SIG-M5 treated with dmso at 0.1 percent for 504 hours (cell line): ENCODE data around the gene FREM2.

ENCODE experiments used
- DNase-seq: peaks from one replicate; lab custom pipeline; 2025; ENCODE audit not compliant: unreplicated experiment; lab: John Stamatoyannopoulos, UW

Gene FREM2

DNA sequence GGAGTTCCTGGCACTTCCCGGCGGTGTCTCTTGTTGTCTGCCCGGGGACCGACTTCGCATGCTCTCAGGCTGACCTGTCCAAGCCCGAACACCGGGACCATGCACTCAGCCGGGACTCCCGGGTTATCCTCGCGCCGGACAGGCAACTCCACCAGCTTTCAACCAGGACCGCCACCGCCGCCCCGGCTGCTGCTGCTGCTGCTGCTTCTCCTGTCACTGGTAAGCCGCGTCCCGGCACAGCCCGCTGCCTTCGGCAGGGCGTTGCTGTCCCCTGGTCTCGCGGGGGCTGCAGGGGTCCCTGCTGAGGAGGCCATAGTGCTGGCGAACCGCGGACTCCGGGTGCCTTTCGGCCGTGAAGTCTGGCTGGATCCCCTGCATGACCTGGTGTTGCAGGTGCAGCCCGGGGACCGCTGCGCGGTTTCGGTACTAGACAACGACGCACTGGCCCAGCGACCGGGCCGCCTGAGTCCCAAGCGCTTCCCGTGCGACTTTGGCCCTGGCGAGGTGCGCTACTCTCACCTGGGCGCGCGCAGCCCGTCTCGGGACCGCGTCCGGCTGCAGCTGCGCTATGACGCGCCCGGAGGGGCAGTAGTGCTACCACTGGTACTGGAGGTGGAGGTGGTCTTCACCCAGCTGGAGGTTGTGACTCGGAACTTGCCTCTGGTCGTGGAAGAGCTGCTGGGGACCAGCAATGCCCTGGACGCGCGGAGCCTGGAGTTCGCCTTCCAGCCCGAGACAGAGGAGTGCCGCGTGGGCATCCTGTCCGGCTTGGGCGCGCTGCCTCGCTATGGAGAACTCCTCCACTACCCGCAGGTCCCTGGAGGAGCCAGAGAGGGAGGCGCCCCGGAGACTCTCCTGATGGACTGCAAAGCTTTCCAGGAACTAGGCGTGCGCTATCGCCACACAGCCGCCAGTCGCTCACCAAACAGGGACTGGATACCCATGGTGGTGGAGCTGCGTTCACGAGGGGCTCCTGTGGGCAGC, 661 bp downstream of the FREM2 start:
- no peak for DNase-seq

DNA sequence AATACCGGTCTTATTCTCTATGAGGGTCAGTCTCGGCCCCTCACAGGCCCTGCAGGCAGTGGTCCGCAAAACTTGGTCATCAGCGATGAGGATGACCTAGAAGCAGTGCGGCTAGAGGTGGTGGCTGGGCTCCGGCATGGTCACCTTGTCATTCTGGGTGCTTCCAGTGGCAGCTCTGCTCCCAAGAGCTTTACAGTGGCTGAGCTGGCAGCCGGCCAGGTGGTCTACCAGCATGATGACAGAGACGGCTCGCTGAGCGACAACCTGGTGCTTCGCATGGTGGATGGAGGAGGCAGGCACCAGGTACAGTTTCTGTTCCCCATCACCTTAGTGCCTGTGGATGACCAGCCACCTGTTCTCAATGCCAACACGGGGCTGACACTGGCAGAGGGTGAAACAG, 1.8 kb downstream of the FREM2 start:
- DNase-seq: no peak

DNA sequence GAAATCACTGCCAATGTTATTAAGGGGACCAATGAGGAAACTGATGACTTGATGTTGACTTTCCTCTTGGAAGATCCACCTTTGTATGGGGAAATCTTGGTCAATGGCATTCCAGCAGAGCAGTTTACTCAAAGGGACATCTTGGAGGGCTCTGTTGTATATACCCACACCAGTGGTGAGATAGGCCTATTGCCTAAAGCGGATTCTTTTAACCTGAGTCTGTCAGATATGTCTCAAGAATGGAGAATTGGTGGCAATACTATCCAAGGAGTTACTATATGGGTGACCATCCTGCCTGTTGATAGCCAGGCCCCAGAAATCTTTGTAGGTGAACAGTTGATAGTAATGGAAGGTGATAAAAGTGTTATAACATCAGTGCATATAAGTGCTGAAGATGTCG, 3.4 kb downstream of the FREM2 start:
- DNase-seq: no peak

DNA sequence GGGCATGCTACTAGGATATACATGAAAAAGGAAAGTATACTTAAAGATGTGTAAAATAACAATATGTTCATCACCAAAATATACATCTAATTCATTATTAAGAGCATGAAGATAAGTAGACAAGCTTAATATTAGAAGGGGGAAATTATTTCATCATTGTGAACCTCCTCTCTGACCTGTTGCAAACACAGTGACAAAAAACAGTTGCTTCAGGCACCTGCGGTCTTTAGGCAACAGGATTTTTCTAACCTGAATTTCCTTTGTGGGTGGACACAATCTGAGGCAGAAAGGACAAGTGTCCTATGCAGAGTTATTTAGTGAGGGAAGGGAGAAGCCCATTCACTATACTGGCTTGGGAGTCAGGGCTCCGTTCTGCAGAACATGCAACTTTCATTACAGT, 6.3 kb downstream of the FREM2 start:
- DNase-seq: no peak

DNA sequence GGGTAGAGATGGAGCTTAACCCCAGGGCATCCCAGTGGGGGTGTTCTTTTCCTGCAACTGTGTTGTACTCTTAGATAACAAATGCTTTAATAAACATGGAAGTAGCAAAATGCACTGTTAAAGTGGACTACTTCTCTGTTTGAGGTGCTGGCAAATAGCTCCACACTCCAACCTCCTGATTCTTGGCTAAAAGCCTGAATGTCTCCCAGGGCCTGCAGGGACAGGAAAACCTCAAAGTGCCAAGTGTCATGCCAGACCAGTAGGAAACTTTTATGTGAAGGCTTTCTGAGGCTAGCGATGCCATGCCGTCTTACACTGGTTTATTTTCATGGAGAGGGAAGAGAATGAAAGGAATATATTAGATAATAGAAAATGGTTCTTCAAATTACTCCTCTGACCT, 6.8 kb downstream of the FREM2 start:
- no peak for DNase-seq

DNA sequence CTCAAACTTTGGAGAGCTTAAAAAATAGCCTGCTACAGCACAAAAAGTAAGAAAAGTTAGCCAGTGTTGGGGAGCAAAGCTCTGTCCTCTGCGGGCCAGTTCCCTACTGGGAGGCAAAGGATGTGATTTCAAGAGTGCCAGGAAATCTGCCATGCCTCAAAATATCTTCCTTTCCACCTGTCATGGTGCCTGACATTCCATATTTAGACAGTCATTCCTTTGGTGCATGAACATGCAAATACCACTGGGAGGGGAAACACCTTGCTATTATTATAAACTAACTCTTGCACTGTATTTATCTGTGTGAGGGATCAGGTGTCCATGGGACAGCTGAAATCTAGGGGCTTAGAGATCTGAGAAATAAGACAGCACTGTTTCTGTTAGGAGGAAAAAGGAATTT, 10.3 kb downstream of the FREM2 start:
- DNase-seq: no peak

DNA sequence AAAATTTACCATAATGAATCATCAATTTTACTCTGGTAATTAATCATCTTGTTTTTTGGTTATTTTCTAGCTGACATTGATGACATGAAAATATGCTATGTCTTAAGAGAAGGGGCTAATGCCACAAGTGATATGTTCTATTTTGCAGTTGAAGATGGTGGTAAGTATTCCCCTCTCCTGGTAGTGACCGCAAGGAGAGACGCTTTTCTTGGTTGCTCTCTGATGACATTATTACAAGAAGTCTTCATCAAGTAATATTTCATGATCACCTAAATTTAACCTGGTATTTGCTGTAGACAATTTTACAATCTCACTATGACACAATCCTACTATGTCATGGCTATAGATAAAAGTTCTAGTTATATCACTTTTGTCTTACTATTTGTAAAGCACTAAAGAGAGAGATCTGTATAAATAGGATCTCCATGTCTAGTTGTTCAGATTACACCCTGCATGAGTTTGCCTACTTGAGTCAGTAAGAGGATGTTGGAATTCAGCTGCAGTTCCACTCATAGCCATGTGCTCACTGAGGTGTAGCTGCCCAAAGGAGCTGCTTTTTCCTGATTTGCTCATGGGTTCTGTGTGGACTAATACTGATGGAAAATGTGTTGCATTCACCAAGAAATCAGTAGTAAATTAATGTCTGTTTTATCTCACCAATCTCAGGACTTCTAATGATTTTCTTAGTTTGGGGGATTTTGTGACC, 10.9 kb downstream of the FREM2 start:
- peak; percentile 4 for DNase-seq

DNA sequence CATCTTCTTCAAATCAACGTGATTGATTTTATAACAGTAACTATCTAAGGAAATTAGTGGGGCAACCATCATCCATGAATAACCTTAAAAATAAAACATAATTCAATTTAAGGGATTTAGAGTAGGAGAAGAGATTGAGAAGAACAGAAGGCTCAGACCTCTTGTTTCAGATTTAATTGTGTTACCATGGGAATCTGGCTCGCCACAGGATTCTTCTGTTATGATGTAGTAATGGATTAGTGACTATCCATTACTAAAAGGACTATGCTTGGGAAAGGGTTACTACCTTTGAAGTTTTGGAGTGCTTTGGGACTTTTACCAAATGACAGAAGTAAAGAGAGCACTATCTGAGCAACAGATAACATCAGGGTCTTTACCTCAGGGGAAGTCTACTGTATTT, 13.2 kb downstream of the FREM2 start:
- no peak for DNase-seq

DNA sequence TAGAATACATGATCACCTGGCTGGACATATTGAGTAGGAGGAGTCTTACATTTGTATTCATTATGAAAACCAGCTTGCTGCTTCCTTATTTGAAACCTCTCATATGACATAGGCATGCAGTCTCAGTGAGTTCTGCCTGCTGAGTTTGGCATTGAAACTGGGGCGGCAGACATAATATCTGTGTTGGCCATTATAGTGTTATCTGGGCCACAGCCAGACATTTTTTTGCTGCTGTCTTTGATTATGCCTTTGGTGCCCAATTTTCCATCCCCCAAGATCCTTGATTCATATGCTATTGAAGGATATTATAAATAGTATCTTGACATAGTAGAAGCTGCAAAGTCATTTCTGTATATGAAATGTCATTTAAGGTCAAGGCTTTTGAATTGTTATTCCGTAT, 15.8 kb downstream of the FREM2 start:
- DNase-seq: no peak

DNA sequence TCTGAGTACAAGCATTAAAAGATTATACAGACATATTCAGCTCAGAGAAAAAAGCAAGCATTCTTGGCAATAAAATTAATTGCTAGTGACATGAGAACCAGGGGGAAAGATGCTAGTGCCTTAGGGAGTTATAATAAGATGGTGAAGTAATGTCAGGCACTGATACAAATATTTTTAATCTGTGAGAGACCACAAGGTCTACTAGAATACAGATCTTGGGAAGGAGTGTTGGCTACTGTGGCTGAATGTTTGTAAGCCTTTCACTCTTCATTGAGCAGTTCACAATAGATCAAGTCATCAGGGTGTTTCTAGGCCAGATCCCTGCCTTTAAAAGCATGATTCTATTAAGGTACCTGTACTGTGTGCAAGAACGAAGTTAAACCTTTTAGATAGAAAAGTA, 16.4 kb downstream of the FREM2 start:
- no peak for DNase-seq

DNA sequence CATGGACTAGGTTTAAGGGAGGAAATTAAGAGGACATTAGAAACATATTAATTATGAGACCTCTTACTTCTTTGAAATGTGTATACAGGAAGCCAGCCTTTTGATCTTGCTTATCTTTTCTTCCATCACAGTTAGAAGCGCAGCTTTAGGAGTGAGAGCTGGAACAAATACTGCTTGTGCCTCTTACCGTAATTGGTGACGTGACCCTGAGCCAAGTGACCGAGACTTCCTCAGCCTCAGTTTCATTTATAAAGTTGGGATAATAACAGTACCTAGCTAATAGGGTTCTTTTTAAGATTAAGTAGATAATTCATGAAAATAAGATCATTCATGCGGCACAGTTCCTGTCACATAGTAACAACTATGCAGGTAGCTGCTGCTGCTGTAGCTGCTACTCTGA, 18.5 kb downstream of the FREM2 start:
- no peak for DNase-seq

DNA sequence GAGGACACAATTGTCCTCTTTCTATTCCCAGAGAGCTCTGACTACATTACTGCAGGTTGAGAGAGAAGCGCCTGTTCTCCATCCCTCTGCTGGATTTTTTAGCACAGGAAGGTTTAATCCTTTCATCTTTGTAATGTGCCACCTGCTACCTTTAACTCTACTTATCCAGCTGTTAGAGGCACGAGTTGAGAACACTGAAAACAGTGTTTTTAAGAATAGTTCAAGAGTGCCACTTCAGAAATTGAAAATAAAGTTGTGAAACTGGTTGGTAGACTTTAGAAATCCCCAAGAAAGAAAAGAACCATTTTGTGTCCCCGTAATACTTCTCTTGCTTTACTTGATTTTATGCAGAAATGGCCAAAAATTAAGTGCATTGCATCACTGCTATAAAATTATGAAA, 20.6 kb downstream of the FREM2 start:
- DNase-seq: no peak

DNA sequence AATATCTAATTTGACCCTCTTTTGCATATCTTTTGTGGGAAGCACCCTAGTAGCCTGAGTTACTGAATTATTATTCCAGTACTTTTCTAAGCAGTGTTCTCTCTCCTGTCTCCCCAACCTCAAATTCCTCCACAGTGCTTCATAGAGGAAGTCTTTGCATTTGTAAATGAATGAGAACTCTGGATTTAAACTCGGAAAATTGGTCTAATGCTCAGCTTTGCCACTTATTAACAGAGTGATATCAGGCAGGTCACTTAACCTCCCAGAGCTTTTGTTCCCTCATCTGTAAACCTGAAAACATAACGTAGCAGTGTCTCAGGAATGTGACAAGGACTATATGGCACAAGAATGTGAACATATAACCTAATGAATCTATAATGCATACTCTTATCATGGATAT, 26.2 kb downstream of the FREM2 start:
- DNase-seq: no peak

DNA sequence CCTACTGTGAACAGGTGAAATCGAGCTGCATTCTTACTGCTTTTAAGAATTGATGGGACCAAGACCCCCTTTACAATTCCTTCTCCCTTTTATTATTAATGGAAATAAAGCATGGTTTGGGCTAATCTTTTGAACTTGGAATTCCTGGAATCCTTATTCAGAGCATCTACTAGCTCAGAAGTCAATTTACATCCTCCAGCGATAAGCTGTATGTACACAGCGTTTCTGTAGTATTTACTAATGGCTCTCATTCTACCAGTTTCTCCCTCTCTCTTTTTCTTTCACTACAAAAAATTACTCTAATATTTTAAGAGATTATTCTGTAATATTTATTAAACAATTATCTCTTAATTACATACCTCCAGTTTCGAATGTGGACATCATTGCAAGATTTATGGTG, 31.5 kb downstream of the FREM2 start:
- no peak for DNase-seq

DNA sequence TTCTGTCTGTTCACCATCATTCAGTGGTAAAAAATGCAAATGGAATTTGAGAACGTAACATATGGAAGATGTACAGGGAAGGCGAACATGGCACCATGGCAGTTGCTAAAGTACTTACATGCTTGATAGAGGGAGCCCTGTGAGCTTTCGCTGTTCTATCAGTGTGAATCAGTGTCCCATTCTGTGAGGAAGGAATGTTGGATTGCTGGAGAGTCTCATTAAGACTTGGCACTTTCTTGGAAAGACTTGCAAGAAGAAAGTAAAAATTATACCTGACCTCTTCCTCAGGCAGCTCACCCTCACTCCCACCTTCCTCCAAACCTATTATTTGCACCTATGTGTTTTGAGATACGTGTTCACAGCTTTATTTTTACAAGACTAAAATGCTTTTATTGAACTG, 43.5 kb downstream of the FREM2 start:
- no peak for DNase-seq

DNA sequence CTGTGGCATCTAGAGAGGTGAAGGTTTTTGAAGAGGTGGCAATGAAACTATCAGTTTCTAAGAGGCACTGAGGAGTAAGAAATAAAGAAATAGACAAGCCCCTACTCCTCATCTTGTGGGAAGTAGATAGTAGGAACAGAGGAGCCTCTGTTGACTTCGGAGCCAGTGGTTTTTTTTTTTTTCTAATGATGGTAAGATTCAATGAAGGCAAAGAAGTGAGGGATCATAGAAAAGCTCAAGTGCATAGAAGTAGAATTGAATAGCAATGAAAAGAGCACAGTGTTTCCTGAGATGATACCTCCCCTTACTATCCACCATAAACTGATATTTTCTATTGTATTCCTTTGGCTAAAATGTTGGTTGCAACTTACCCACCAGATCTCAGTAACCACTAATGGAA, 46.3 kb downstream of the FREM2 start:
- no peak for DNase-seq

DNA sequence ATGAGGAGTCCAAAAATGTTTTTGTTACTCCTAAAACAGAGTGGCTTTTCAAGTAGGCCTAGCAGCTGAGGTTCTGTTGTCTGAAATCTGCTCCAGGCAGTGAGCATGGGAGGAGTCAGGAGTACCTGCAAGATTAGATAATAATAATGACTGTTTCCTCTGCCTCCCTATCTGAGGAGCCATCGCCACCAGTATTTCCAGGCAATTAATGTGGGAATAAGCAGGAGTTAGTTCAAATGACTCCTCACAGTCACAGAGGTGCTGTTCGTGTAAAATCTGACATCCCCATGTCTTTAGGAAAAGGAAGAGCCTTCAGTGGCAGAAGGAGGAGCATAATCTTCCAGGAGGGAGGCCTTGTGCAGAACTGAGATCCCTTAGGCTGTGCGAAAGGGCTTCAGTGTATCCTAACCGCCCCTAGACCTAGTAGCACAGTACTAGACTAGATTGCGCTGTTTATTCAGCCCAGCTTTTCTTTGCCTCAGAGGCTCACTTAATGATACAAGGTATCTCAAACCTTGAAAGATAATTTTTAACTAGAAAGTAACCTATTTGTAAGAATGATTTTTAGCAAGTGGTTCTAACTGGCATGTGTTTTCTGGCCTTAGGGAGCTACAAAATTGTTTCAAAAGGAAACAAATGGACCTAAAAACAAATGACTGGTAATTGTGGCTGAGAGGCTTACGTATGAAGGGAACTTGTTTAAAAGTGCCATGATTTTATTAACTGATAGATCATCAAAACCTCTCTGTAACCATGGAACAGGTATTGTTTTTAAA, 49.0 kb downstream of the FREM2 start:
- no peak for DNase-seq

DNA sequence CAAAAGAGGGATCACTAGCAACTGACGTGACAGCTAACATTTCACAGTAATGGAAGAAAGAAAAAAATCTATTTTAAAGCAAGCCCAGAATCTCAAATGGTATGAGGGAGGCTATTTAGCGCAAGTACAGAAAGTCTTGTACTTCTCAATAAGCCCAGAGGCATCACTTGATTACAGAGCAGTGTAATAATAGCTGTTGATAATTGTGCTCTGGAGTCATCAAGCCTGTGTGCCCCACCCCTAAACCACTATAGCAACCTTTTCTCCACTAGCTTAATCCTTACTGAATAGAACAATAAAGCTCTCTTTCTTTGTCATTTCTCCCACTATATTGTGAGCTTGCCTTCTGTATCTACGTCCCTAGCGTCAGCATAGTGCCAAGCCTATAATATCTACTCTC, 56.6 kb downstream of the FREM2 start:
- DNase-seq: no peak

DNA sequence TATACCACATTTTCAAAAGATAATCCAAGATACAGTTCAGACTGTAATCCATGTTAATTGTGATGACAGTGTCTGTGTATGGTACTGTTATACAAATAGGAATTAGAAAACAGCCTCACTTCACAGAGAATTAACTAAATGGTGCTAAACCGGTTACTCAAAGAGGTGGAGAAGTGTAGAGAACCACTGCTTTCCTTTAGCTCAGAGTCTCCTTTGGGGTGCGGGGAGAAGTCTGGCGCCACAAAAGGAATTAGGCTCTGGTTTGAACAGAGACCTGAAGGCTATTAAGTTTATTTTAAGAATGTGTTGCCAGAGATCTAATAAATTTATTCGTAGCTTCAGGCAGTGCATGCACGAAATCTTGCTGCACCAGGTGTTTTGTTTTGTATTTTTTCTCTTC, 65.8 kb downstream of the FREM2 start:
- no peak for DNase-seq

DNA sequence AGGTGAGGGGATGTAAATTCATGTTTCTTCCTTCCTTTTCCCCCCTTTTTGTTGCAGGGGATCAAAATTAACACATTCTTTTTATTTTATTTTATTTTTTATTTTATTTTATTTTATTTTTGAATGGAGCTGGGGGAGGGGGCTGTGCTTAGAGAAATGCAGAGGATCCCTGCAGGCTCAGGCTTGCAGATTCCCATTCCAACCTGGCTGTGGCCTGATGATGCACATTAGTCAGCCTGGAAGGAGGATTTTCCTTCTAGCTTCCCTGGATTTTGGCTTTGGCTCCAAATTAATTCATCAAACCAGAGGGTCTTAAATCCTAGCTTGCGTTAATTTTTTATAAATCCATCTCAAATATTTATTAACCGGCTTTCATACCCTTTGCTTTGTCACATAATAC, 67.0 kb downstream of the FREM2 start:
- DNase-seq: no peak

DNA sequence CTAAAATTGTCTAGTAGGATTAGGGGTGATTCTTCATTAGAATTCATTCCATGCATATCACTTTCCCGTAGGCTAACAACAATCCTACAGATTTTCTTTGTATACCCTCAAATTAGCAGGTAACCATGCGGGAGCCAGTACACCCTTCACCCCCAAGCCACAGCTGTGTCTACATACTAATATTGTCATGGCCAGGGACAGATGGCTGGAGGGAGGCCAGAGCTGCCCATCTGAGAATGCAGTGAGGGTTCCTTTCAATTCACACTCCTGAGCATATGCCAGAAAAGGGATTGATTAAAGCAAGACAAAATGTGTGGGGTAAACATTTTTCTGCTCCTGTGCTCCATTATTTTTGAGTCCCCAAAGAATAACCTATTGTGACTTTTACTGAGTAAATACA, 68.9 kb downstream of the FREM2 start:
- no peak for DNase-seq

DNA sequence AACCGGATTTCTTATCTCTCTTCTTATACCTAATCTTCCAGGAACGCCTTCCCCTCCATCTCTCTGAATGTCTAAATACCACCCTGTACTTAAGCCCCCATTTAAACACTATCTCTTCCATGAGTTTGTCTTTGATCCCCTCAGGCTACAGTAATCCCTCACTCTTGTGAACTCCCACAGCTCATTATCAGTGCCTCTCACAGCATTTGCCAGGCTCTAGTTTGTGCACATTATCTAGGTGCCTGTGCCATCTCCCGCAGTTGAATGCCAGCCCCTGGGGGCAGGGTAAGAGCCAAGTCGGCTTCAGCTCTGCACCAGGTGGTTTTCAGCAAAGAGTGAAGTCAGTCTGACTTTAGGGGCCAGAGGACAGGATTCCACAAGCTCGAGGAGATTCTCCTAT, 71.4 kb downstream of the FREM2 start:
- no peak for DNase-seq
